Lower leg skin (tissue), 3 donors: ENCODE data around the gene ARHGAP8.

Source experiments
- POLR2A ChIP-seq, 2 donors: fragments of 450-650 bp; IDR thresholded peaks; one replicate each; pipeline ENCODE4 v1.6.1; 2016 to 2017; ENCODE audit warnings: antibody characterized with exemption in 2 of 2, mild to moderate bottlenecking in 1 of 2, moderate library complexity in 1 of 2
- TF ChIP-seq, protein P1 (sequence below), 3 donors: fragments of 450-650 bp; IDR thresholded peaks; one replicate each; pipeline ENCODE4 v1.5.1; 2016; ENCODE audit warnings: antibody characterized with exemption in 3 of 3, mild to moderate bottlenecking in 3 of 3, moderate library complexity in 2 of 3

DNA sequence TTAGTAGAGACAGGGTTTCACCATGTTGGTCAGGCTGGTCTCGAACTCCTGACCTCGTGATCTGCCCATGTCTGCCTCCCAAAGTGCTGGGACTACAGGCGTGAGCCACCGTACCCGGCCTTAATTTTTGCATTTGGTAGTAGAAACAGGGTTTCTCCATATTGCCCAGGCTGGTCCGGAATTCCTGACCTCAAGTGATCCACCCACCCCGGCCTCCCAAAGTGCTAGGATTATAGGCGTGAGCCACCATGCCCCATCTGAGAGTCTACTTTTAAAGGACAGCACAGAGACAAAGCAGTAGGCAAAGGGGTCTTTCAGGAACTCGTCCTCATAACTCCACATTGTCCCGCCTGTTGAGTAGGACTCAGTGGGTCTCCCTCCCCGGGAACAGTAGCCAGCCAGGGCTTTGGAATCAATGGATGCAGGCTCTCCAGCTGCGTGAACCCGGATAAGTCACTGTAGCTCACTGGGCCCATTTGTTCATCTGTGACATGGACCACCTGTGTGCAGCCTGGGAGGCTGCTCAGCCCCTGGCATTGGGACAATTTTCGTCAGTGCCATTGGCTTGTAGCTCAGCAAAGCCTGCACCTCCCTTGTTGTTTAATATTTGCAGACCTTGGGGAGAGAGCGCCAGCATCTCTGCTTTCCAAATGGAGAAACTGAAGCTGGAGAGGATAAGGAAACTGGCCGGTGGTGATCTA is 86.1 kb downstream of the ARHGAP8 start:
- TF ChIP-seq, protein P1, sequence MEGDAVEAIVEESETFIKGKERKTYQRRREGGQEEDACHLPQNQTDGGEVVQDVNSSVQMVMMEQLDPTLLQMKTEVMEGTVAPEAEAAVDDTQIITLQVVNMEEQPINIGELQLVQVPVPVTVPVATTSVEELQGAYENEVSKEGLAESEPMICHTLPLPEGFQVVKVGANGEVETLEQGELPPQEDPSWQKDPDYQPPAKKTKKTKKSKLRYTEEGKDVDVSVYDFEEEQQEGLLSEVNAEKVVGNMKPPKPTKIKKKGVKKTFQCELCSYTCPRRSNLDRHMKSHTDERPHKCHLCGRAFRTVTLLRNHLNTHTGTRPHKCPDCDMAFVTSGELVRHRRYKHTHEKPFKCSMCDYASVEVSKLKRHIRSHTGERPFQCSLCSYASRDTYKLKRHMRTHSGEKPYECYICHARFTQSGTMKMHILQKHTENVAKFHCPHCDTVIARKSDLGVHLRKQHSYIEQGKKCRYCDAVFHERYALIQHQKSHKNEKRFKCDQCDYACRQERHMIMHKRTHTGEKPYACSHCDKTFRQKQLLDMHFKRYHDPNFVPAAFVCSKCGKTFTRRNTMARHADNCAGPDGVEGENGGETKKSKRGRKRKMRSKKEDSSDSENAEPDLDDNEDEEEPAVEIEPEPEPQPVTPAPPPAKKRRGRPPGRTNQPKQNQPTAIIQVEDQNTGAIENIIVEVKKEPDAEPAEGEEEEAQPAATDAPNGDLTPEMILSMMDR (IDR thresholded peaks at IDR 0.05) = no peak
- no peak for TF ChIP-seq POLR2A (IDR thresholded peaks at IDR 0.05)
